Omental fat pad (tissue), 4 donors: Measurements from ENCODE around the gene PET100. TPM values are rescaled to one million over a fixed set of nuclear protein-coding genes. Genes with fewer than 3 reads are reported as not detected.

Experiments used
- ATAC-seq: fragments of 150-250 bp; one replicate; pipeline ENCODE4 v1.9.1; 2016; ENCODE audit warnings: mild to moderate bottlenecking, moderate library complexity; ENCODE audit not compliant: low FRiP score
- DNase-seq: peaks from one replicate; pipeline ENCODE4 v3.0.0-alpha.2; 2019; ENCODE audit warnings: low spot score
- total RNA-seq, 4 donors: library from RNA; depleted of rRNA; stranded (reverse); fragments of >200 nt; gene quantifications; one replicate each; pipeline ENCODE4 v1.1.0, GENCODE V29; 2016
- TF ChIP-seq, protein P1 (sequence below), 3 donors: fragments of 450-650 bp; IDR thresholded peaks; one replicate each; pipeline ENCODE4 v1.5.1; 2016 to 2017; ENCODE audit warnings: antibody characterized with exemption in 3 of 3, mild to moderate bottlenecking in 3 of 3, moderate library complexity in 2 of 3

PET100 gene
- total RNA-seq, 4 donors from 2014 or later = 11.2 to 22.8 (median 17.0) TPM

DNA sequence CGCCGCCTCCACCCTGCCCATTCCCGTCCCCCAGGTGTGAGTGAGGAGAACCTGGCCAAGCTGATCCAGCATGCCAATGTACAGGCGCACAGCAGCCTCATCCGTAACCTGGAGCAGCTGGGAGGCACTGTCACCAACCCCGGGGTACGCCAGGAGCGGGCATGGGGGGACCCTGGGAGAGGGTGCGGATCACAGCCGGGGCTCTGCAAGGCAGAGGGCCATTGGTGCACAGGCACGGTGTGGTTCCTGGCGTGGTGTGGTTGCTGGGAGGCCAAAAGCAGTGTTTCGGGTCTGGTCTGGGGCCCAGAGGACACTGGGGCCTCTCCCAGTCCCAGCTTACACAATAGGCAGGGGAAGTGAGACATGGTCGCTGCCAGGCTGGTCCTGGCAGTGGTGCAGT lies 15.6 kb downstream of the PET100 start:
- DNase-seq (no peak), ATAC-seq (peak; percentile 29)
- TF ChIP-seq, protein P1, sequence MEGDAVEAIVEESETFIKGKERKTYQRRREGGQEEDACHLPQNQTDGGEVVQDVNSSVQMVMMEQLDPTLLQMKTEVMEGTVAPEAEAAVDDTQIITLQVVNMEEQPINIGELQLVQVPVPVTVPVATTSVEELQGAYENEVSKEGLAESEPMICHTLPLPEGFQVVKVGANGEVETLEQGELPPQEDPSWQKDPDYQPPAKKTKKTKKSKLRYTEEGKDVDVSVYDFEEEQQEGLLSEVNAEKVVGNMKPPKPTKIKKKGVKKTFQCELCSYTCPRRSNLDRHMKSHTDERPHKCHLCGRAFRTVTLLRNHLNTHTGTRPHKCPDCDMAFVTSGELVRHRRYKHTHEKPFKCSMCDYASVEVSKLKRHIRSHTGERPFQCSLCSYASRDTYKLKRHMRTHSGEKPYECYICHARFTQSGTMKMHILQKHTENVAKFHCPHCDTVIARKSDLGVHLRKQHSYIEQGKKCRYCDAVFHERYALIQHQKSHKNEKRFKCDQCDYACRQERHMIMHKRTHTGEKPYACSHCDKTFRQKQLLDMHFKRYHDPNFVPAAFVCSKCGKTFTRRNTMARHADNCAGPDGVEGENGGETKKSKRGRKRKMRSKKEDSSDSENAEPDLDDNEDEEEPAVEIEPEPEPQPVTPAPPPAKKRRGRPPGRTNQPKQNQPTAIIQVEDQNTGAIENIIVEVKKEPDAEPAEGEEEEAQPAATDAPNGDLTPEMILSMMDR (IDR thresholded peaks at IDR 0.05) = no peak

DNA sequence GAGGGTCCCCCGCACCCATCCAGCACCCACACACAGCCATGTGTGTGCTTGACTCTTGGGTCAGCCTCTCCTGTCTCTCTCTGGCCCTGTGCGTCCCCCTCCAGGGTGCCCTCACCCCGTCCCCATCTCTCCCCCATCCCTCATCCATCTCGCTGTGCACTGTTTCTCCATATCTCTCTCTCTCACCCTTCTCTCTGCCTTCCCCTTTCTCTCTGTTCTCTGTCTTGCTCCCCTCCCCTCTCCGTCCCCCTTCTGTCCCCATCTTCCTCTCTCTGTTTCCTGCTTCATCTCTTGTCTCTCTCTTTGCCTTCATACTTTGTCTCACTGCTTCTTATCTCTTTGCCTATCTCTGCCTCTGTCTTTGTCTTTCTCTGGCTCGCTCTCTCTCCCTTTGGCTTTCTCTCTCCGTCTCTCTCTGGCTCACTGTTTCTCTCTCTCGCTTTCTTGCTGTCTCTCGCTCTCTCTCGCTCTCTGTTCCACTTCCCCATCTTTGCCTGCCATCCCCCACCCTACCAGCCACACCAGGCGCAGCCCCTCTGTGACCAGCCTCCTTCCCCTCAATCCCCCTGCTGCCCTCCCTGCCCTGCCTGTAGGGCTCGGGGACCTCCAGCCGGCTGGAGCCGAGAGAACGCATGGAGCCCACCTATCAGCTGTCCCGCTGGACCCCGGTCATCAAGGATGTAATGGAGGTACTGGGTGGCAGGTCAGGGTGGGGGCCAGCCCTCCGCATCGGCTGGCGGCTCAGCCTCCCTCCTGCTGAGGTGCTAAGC lies 16.2 kb downstream of the PET100 start:
- TF ChIP-seq, protein P1 (IDR thresholded peaks at IDR 0.05) = no peak
- DNase-seq = no peak
- no peak for ATAC-seq

DNA sequence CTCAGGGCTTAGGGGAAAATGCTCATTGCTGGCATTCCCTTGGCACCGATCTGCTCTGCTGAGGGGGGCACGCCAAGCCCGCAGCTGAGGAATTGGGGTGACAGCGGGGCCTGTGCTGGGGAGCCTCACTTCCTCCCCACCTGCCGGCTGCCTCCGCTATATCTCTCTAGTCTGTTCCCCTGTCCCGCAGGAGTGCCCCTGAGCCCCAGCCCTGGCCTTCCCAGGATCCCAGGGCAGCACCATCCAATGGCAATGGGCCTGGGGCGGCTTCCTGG lies 16.8 kb downstream of the PET100 start:
- no peak for DNase-seq
- TF ChIP-seq, protein P1 (IDR thresholded peaks at IDR 0.05) = no peak
- ATAC-seq = no peak

DNA sequence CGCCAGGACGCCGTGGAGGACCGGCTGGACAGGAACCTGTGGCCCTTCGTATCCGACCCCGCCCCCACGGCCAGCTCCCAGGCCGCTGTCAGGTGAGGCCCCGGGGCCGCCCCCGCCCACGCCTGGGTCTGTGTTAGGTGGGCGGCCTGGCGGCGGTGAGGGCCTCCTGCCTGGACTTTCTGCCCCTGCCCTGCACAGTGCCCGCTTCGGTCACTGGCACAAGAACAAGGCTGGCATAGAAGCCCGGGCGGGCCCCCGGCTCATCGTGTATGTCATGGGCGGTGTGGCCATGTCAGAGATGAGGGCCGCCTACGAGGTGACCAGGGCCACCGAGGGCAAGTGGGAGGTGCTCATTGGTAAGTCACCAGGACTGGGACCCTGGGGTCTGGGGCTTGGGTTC lies 17.6 kb downstream of the PET100 start:
- ATAC-seq = no peak
- TF ChIP-seq, protein P1 (IDR thresholded peaks at IDR 0.05) = no peak
- DNase-seq = no peak

DNA sequence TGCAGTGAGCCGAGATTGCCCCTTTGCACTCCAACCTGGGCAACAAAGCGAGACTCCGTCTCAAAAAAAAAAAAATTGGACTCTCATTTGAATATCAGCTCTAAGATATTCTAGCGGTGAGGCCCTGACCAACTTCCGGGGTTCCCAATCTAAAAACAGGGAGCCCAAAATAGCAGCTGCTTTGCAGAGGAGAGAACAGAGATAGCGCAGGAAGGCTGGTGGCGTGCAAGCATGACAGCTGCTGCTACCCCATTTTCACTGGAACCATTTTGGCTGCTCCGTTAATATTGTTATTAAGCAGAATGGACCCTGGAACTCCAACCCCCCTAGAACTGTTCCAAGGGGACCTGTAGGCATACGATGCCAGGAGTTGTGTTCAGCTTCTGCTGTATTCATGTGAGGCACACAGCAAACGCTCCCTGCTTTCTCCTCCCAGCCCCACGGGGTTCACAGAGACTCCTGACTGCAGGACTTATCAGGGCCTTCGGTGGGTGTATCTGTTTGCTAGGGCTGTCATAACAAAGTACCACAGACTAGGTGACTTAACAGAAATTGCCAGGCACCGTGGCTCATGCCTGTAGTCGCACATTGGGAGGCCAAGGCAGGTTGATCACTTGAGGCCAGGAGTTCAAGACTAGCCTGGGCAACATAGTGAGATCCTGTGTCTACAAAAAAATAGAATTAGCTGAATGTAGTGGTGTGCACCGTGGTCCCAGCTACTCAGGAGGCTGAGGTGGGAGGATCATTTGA lies 18.8 kb downstream of the PET100 start:
- no peak for ATAC-seq
- no peak for DNase-seq
- TF ChIP-seq, protein P1 (IDR thresholded peaks at IDR 0.05) = no peak

DNA sequence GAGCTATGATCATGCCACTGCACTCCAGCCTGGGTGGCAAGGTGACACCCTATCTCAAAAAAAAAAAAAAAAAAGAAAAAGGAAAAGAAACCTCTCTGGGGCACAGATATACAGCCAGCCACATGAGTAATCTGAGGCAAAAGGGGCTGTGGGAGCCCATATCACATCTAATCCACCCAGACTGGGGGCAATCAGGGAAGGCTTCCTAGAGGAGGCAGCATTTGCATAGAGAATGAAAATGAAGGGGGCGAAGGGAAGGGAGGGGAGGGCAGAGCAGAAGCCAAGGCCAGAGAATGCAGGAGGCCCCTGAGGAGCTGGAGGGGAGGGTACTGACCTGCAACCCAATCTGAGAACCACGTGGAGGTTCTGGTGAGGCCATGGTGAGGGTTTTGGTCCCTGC lies 20.6 kb downstream of the PET100 start:
- ATAC-seq (no peak), DNase-seq (no peak)
- TF ChIP-seq, protein P1 (IDR thresholded peaks at IDR 0.05) = no peak
